Hematopoietic multipotent progenitor cell treated with erythropoietin and hydrocortisone succinate and interleukin-3 and kit ligand, for 15 days (in vitro differentiated cells): ENCODE data around the gene BRICD5.

Experiments used
- DNase-seq: peaks from one replicate; pipeline ENCODE4 v3.0.0-alpha.2; 2015; ENCODE audit warnings: low spot score

Gene BRICD5

DNA sequence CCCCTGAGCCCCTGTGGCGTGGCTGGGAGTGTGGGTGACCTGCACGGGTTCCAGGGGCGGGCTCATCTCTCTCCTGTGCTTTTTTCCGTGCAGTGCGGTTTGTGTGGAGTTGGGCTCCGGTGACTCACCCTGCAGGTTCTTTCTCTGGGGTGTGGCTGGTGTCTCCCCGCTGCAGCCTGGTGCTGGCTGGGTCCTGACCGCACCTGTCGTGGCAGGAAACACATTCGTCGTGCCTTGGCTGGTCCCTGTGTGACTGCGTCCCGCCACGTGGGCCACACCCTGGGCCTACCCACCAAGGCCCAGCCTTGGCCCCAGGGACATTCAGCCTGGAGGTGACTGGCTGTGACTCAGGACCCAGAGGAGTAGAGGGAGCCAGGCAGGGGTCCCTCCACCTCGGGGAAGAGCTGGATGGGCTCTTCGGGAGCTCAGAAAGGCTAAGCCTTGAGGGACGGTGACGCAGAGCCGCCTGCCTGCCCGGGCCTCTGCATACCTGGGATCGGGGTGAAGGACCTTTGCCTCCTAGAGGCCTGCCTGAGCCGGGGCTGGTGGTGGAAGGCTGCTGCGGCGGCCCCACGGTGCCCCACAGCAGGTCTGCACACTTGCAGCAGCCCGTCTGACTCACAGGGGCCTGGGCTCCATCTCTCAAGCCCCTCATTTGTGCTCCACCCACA, 47.3 kb downstream of the BRICD5 start:
- no peak for DNase-seq

- no peak for DNase-seq
Observed at GRCh38 chr16:2162676-2163118, 48.0 kb downstream of the BRICD5 start.

- DNase-seq: no peak
Observed at GRCh38 chr16:2161911-2162310, 48.8 kb downstream of the BRICD5 start.

- no peak for DNase-seq
Observed at GRCh38 chr16:2160915-2161551, 49.6 kb downstream of the BRICD5 start.
